Adipocyte (in vitro differentiated cells): ENCODE results near the gene USP24.

ENCODE experiments used
- DNase-seq: peaks from one replicate; pipeline ENCODE4 v3.0.0-alpha.2; 2015; ENCODE audit warnings: low read depth
- H3K27me3 ChIP-seq: replicated peaks from 2 replicates; pipeline ENCODE4 v1.7.0; 2013; ENCODE audit warnings: mild to moderate bottlenecking, low read length, moderate library complexity; ENCODE audit not compliant: control insufficient read depth, insufficient read depth
- H3K36me3 ChIP-seq: 2 replicates; pipeline ENCODE4 v1.7.0; 2013; ENCODE audit warnings: low read length, mild to moderate bottlenecking, moderate library complexity; ENCODE audit not compliant: control insufficient read depth, insufficient read depth, severe bottlenecking
- H3K4me1 ChIP-seq: 2 replicates; pipeline ENCODE4 v1.7.0; 2013; ENCODE audit warnings: mild to moderate bottlenecking, low read length, moderate library complexity; ENCODE audit not compliant: control insufficient read depth, insufficient read depth
- H3K4me3 ChIP-seq: 2 replicates; pipeline ENCODE4 v1.7.0; 2013; ENCODE audit warnings: mild to moderate bottlenecking, low read length, moderate library complexity
- H3K9ac ChIP-seq: 2 replicates; pipeline ENCODE4 v1.7.0; 2013; ENCODE audit warnings: mild to moderate bottlenecking, low read length, moderate library complexity
- H3K9me3 ChIP-seq: 2 replicates; pipeline ENCODE4 v1.7.0; 2013; ENCODE audit warnings: mild to moderate bottlenecking, low read length, moderate library complexity; ENCODE audit not compliant: control insufficient read depth

USP24 gene

DNA sequence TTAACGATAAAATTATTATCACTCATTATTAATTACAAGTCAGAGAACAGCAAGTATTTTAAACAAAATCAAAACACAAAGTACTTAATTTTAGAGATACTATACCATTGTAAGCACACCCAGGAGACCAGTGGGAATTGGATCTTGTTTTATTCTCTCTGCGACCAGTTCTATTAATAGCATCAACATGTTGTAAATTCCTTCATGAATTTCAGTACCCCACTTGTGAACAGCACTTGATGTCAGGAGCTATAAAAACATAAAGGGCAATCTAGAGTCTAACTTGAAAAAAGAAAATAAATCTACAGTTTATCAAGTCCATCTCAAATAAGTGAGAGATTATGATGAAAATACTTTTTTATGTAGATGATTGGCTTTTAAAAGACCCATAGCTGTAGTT lies 42.9 kb downstream of the USP24 start:
- peaks cover 57% of the 10 kb centered on the region for H3K36me3 ChIP-seq

DNA sequence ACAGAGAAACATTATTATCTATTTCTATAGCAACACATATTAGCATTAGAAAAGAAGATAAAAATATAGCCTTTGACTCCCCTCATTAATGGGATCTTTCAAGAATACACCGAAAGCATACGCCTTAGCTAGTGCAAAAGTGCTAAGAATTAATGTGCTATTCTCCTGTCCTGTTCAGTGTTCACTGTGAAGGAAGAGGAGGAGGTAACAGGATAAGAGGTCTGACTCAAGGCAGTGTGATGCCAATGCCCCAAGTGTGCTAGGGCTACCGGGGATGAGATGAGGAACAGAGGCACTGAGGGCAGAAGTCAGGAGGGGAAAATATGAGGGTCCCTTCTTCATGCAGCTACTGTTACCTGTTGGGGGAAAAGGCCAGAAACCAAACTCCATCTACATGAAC lies 43.5 kb downstream of the USP24 start:
- no peak overlapping the region for H3K4me3 ChIP-seq
- no peak for DNase-seq
- H3K9ac ChIP-seq = no peak overlapping the region
- peaks cover 62% of the 10 kb centered on the region for H3K36me3 ChIP-seq
- no peaks in the 10 kb centered on the region for H3K27me3 ChIP-seq
- no peaks in the 10 kb centered on the region for H3K9me3 ChIP-seq
- peaks cover 2% of the 10 kb centered on the region for H3K4me1 ChIP-seq

More for the DNA sequence above, 42.9 kb downstream of the USP24 start:
- H3K9ac ChIP-seq = no peak overlapping the region
- no peaks in the 10 kb centered on the region for H3K27me3 ChIP-seq
- H3K4me3 ChIP-seq = no peak overlapping the region
- peaks cover 2% of the 10 kb centered on the region for H3K4me1 ChIP-seq
- no peaks in the 10 kb centered on the region for H3K9me3 ChIP-seq
- no peak for DNase-seq

DNA sequence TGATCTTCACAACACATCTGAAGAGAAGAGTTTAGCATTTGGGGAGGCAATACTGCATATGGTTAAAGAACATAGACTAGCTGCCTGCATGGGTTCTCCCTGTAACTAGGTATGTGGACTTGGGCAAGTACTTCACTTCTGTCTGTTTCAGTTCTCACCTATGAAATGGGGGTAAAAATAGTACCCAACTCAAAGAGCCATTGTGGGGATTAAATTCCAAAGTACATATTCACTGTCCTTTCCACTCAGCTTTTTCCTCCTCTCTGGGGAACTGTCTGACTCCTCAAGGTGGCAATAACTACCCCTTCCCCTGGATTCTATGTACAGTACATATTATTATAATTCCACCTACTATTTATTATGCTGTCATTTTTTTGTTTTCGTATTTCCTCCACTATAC lies 44.7 kb downstream of the USP24 start:
- H3K36me3 ChIP-seq = peaks cover 62% of the 10 kb centered on the region
- H3K9me3 ChIP-seq = no peaks in the 10 kb centered on the region
- H3K9ac ChIP-seq = no peak overlapping the region
- no peaks in the 10 kb centered on the region for H3K27me3 ChIP-seq
- no peak for DNase-seq
- H3K4me1 ChIP-seq = no peaks in the 10 kb centered on the region
- H3K4me3 ChIP-seq = no peak overlapping the region

- H3K4me1 ChIP-seq = no peaks in the 10 kb centered on the region
- no peak overlapping the region for H3K4me3 ChIP-seq
- H3K9me3 ChIP-seq = no peaks in the 10 kb centered on the region
- H3K27me3 ChIP-seq = no peaks in the 10 kb centered on the region
- DNase-seq = no peak
- H3K36me3 ChIP-seq = peaks cover 73% of the 10 kb centered on the region
- no peak overlapping the region for H3K9ac ChIP-seq
Observed at GRCh38 chr1:55169126-55169525, 46.0 kb downstream of the USP24 start.

GRCh38 chr1:55168353-55168752 lies 46.8 kb downstream of the USP24 start:
- no peaks in the 10 kb centered on the region for H3K27me3 ChIP-seq
- no peaks in the 10 kb centered on the region for H3K4me1 ChIP-seq
- peaks cover 80% of the 10 kb centered on the region for H3K36me3 ChIP-seq
- H3K9me3 ChIP-seq = no peaks in the 10 kb centered on the region
- no peak overlapping the region for H3K4me3 ChIP-seq
- H3K9ac ChIP-seq = no peak overlapping the region
- no peak for DNase-seq

DNA sequence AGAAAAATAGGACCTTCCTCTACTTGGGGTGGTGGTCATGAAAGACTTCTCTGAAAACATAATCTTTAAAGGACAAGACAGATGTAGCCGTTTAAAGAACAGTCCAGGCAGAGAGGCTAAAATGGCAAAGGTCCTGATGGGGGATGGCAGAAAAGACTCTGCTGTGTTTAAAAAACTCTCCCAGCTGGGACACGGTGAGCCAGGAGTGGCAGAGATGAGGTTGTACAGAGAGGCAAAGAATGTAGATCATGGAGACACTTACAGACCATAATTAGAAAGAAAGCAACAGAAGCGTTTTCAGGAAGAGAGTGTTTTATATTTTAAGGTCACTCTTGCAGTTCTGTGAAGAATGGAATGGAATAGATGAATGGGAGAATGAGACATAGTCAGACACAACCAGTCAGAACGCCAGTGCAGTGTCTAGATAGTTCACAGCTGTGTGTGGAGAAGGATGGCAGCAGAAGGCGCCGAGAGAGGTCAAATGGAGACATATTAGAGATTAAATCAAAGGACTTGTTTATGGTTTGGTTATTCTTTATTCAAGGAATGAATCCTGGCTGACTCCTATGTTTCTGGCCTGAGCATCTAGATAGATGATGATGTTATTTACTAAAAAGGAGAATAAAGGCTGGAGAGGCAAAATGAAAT lies 47.8 kb downstream of the USP24 start:
- DNase-seq = no peak
- no peak overlapping the region for H3K9ac ChIP-seq
- H3K27me3 ChIP-seq = no peaks in the 10 kb centered on the region
- H3K4me3 ChIP-seq = no peak overlapping the region
- H3K9me3 ChIP-seq = no peaks in the 10 kb centered on the region
- H3K4me1 ChIP-seq = no peaks in the 10 kb centered on the region
- H3K36me3 ChIP-seq = peaks cover 80% of the 10 kb centered on the region

- H3K27me3 ChIP-seq = no peaks in the 10 kb centered on the region
- H3K9ac ChIP-seq = no peak overlapping the region
- no peak overlapping the region for H3K4me3 ChIP-seq
- no peaks in the 10 kb centered on the region for H3K4me1 ChIP-seq
- DNase-seq = no peak
- no peaks in the 10 kb centered on the region for H3K9me3 ChIP-seq
- H3K36me3 ChIP-seq = peaks cover 82% of the 10 kb centered on the region
Observed at GRCh38 chr1:55164906-55165305, 50.3 kb downstream of the USP24 start.

GRCh38 chr1:55159571-55159970 lies 55.6 kb downstream of the USP24 start:
- no peak overlapping the region for H3K4me3 ChIP-seq
- peaks cover 86% of the 10 kb centered on the region for H3K36me3 ChIP-seq
- H3K9ac ChIP-seq = no peak overlapping the region
- H3K27me3 ChIP-seq = no peaks in the 10 kb centered on the region
- no peaks in the 10 kb centered on the region for H3K4me1 ChIP-seq
- no peak for DNase-seq
- no peaks in the 10 kb centered on the region for H3K9me3 ChIP-seq

GRCh38 chr1:55156608-55157007 lies 58.6 kb downstream of the USP24 start:
- Histone ChIP-seq H3K9ac (no peak overlapping the region), H3K36me3 (peaks cover 98% of the 10 kb centered on the region), H3K9me3 (no peaks in the 10 kb centered on the region), H3K4me3 (no peak overlapping the region), H3K4me1 (no peaks in the 10 kb centered on the region), H3K27me3 (no peaks in the 10 kb centered on the region)
- no peak for DNase-seq

- Histone ChIP-seq H3K27me3 (no peaks in the 10 kb centered on the region), H3K9me3 (no peaks in the 10 kb centered on the region), H3K9ac (no peak overlapping the region), H3K36me3 (peaks cover 98% of the 10 kb centered on the region), H3K4me3 (no peak overlapping the region), H3K4me1 (no peaks in the 10 kb centered on the region)
- DNase-seq = peak; percentile 69
Observed at GRCh38 chr1:55156093-55156492, 59.1 kb downstream of the USP24 start.

GRCh38 chr1:55155522-55155921 lies 59.6 kb downstream of the USP24 start:
- Histone ChIP-seq H3K9ac (no peak overlapping the region), H3K4me3 (no peak overlapping the region), H3K27me3 (no peaks in the 10 kb centered on the region), H3K36me3 (peaks cover 98% of the 10 kb centered on the region), H3K9me3 (no peaks in the 10 kb centered on the region), H3K4me1 (no peaks in the 10 kb centered on the region)
- no peak for DNase-seq

GRCh38 chr1:55154616-55155015 lies 60.5 kb downstream of the USP24 start:
- no peak for DNase-seq
- Histone ChIP-seq H3K9me3 (no peaks in the 10 kb centered on the region), H3K27me3 (no peaks in the 10 kb centered on the region), H3K36me3 (peaks cover 97% of the 10 kb centered on the region), H3K4me1 (no peaks in the 10 kb centered on the region), H3K4me3 (no peak overlapping the region), H3K9ac (no peak overlapping the region)
